ENCODE results near the gene OR51F1. TPM values are rescaled to one million over a fixed set of nuclear protein-coding genes. Genes with fewer than 3 reads are reported as not detected.

OR51F1 gene, protein sequence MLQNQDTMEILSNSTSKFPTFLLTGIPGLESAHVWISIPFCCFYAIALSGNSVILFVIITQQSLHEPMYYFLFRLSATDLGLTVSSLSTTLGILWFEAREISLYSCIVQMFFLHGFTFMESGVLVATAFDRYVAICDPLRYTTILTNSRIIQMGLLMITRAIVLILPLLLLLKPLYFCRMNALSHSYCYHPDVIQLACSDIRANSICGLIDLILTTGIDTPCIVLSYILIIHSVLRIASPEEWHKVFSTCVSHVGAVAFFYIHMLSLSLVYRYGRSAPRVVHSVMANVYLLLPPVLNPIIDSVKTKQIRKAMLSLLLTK
- total RNA-seq, result not detected in 2 replicates

DNA sequence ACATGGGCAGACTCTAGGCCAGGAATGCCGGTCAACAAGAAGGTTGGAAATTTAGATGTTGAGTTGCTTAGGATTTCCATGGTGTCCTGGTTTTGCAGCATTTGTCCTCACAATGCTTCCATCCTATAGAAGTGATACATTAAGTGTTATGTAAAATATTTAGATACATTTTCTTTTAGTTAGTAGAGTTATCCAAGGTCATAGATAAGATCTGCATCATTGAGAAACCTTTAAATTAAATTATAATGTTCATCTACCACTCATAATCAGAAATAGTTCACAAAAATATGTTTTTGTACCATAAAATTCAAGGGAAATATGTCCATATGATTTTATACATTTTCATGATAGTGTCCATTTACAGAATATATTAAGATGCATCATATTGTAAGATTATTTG is at the start of gene OR51F1:
Gene OR51F1 (minus strand): TSS at position 101 of the 400 bp plus-strand sequence. CDS start 0 bp downstream, at position 101.

DNA sequence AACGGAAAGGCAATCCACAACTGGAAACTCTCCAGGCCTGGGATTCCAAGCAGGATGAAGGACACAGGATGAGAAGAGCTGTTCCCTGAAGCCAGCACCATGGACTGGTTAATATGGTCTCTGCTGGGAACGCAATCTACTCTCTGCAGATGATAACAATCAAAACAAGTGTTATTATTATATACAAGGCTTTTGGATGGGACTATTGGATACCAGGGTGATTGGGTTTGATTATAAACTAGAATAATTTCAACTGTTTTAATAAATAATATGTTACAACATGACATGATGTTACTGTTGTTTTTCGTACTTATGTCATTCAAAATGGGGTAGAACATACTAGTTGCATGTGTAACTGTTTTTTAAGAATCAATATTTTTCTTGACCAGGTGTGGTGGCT is 34.5 kb upstream of the OR51F1 start, which contains the start of gene OR52R1:
Gene OR52R1 (minus strand): TSS at position 101 of the 400 bp plus-strand sequence. CDS start 0 bp downstream, at position 101.

Other genes with a start within 250 kb of the OR51F1 start
- not detected in 2 replicates for gene OR52M1, start 224.7 kb downstream of the OR51F1 start, total RNA-seq
- gene OR52I2, start 188.2 kb downstream of the OR51F1 start, total RNA-seq, result not detected in 2 replicates
- gene OR52I1, start 175.9 kb downstream of the OR51F1 start, total RNA-seq, result not detected in 2 replicates
- 4.1 and 6.7 TPM in 2 replicates for gene TRIM68, start 161.7 kb downstream of the OR51F1 start, total RNA-seq
- gene OR51D1, start 132.5 kb downstream of the OR51F1 start, total RNA-seq, result not detected in 2 replicates
- gene OR51E1, start 126.0 kb downstream of the OR51F1 start, total RNA-seq, result not detected in 2 replicates
- gene OR51E2, start 72.1 kb downstream of the OR51F1 start, total RNA-seq, result not detected in 2 replicates
- gene MMP26, start 65.2 kb downstream of the OR51F1 start, total RNA-seq, result not detected in 2 replicates
- not detected in 2 replicates for gene OR52R1, start 34.4 kb upstream of the OR51F1 start, total RNA-seq
- gene OR51F2, start 51.4 kb upstream of the OR51F1 start, total RNA-seq, result not detected in 2 replicates
- not detected in 2 replicates for gene OR51S1, start 79.3 kb upstream of the OR51F1 start, total RNA-seq
- gene OR51T1, start 112.0 kb upstream of the OR51F1 start, total RNA-seq, result not detected in 2 replicates
- gene OR51A7, start 133.8 kb upstream of the OR51F1 start, total RNA-seq, result not detected in 2 replicates
- not detected in 2 replicates for gene OR51G2, start 149.4 kb upstream of the OR51F1 start, total RNA-seq
- gene OR51G1, start 154.4 kb upstream of the OR51F1 start, total RNA-seq, result not detected in 2 replicates
- not detected in 2 replicates for gene OR51A4, start 177.7 kb upstream of the OR51F1 start, total RNA-seq
- gene OR51A2, start 185.8 kb upstream of the OR51F1 start, total RNA-seq, result not detected in 2 replicates
- gene OR51L1, start 224.9 kb upstream of the OR51F1 start, total RNA-seq, result not detected in 2 replicates

Data from airway epithelial cell (primary cell).